ENCODE results near the gene SLC24A3. TPM values are rescaled to one million over a fixed set of nuclear protein-coding genes. Genes with fewer than 3 reads are reported as not detected.

SLC24A3 gene
- total and polyA plus RNA-seq, 4 experiments from 2014 or later, result not detected

DNA sequence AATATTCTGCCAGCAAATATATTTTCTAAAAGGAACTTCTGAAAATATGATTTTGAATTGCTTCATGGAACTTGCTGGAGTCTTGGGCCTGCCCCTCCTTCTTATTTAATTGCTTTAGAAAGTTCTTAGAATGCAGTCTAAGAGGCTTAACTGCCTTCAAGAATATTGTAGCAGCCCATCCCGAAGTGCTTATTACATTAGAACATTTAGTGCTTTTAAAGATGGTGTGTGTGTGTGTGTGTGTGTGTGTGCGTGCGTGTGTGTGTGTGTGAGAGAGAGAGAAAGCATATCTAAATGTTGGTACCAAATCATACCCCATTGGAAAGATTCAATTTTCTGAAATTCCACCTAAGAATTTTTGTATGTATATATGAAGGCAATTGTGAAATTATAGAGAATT is 193.5 kb downstream of the SLC24A3 start:
- ChIA-PET POLR2A (ENCODE audit: partially characterized antibody) (no interaction called here), CTCF (ENCODE audit: partially characterized antibody) (no interaction called here)
- Mint-ChIP-seq H3K9me3 (peaks cover 0 to 4% (median 1%) of the 10 kb centered on the region in 8 donors), H3K4me1 (no peaks in the 10 kb centered on the region), H3K4me3 (no peak overlapping the region), H3K27me3 (no peaks in the 10 kb centered on the region), H3K27ac (no peak overlapping the region), H3K36me3 (no peaks in the 10 kb centered on the region)
- H3K9me3 ChIP-seq (ENCODE audit: control insufficient read depth in 1 of 2, low read length in 2 of 2), result no peaks in the 10 kb centered on the region
- H3K27ac ChIP-seq (ENCODE audit: low read depth, low read length), result no peak overlapping the region
- H3K4me3 ChIP-seq (ENCODE audit: low read length in 2 of 2), result no peak overlapping the region
- intact Hi-C loops (cut with micrococcal nuclease), result no loop called here
- no peak for DNase-seq
- H3K4me1 ChIP-seq (ENCODE audit: insufficient read depth, low read length), result no peaks in the 10 kb centered on the region
- H3K36me3 ChIP-seq (ENCODE audit: insufficient read depth, low read length), result no peaks in the 10 kb centered on the region
- H3K27me3 ChIP-seq (ENCODE audit: insufficient read depth, low read length), result no peaks in the 10 kb centered on the region

GRCh38 chr20:19406381-19406780 is 193.9 kb downstream of the SLC24A3 start:
- POLR2A ChIA-PET (ENCODE audit: partially characterized antibody), result no interaction called here
- DNase-seq, result no peak
- H3K4me1 Mint-ChIP-seq, result no peaks in the 10 kb centered on the region
- no peak overlapping the region for H3K4me3 Mint-ChIP-seq
- H3K4me3 ChIP-seq (ENCODE audit: low read length in 2 of 2), result no peak overlapping the region
- H3K9me3 ChIP-seq (ENCODE audit: control insufficient read depth in 1 of 2, low read length in 2 of 2), result no peaks in the 10 kb centered on the region
- no peaks in the 10 kb centered on the region for H3K27me3 Mint-ChIP-seq
- intact Hi-C loops (cut with micrococcal nuclease), result no loop called here
- H3K27ac Mint-ChIP-seq, result no peak overlapping the region
- H3K9me3 Mint-ChIP-seq, result peaks cover 0 to 4% (median 1%) of the 10 kb centered on the region in 8 donors
- CTCF ChIA-PET (ENCODE audit: partially characterized antibody), result no interaction called here
- H3K4me1 ChIP-seq (ENCODE audit: insufficient read depth, low read length), result no peaks in the 10 kb centered on the region
- H3K36me3 ChIP-seq (ENCODE audit: insufficient read depth, low read length), result no peaks in the 10 kb centered on the region
- no peaks in the 10 kb centered on the region for H3K27me3 ChIP-seq (ENCODE audit: insufficient read depth, low read length)
- H3K27ac ChIP-seq (ENCODE audit: low read depth, low read length), result no peak overlapping the region
- no peaks in the 10 kb centered on the region for H3K36me3 Mint-ChIP-seq

DNA sequence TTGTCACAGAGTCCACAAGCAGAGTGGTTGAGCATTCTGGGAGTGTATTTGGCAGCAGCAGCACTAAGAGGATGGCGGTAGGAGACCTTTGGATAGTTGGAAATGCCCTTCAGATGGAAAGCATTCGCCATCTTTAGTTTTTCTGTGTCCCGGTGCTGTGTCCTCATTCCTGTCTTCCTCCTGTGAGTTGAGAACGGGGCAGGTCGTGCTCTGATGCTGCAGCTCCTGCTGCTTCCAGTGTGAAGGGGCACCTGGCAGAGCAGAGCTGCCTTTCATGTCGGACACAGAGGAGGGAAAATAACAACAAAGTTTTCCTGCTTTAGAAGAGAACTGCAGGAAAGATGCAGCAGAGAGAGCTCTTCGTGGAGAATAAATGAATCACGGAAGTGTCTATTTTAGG is 194.8 kb downstream of the SLC24A3 start:
- ChIA-PET POLR2A (ENCODE audit: partially characterized antibody) (no interaction called here), CTCF (ENCODE audit: partially characterized antibody) (no interaction called here)
- Mint-ChIP-seq H3K36me3 (no peaks in the 10 kb centered on the region), H3K4me3 (no peak overlapping the region), H3K27me3 (no peaks in the 10 kb centered on the region), H3K4me1 (no peaks in the 10 kb centered on the region), H3K27ac (no peak overlapping the region), H3K9me3 (peaks cover 0 to 4% (median 1%) of the 10 kb centered on the region in 8 donors)
- no peak overlapping the region for H3K4me3 ChIP-seq (ENCODE audit: low read length in 2 of 2)
- no peaks in the 10 kb centered on the region for H3K36me3 ChIP-seq (ENCODE audit: insufficient read depth, low read length)
- H3K27me3 ChIP-seq (ENCODE audit: insufficient read depth, low read length), result no peaks in the 10 kb centered on the region
- no peak overlapping the region for H3K27ac ChIP-seq (ENCODE audit: low read depth, low read length)
- DNase-seq, result no peak
- H3K4me1 ChIP-seq (ENCODE audit: insufficient read depth, low read length), result no peaks in the 10 kb centered on the region
- intact Hi-C loops (cut with micrococcal nuclease), result no loop called here
- H3K9me3 ChIP-seq (ENCODE audit: control insufficient read depth in 1 of 2, low read length in 2 of 2), result no peaks in the 10 kb centered on the region

DNA sequence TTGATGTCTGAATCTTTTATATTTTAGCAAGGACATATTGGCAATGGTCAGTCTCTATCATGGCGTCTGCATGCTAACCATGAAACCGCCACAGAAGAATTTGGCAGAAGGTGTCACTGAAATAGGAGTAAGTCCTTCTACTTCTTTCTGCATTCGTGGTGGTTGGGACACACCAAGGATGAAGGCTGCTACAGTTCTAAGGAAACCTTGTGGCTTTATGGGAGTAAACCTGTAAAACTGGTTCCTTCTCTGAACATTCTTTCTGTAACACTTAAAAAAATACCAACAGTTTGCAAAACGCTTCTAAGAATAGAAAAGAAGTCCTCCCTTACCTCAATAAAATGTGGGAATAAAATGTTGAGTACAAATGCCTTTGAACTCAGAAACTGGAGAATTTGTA is 195.3 kb downstream of the SLC24A3 start:
- CTCF ChIA-PET (ENCODE audit: partially characterized antibody), result no interaction called here
- Mint-ChIP-seq H3K9me3 (peaks cover 0 to 4% (median 0%) of the 10 kb centered on the region in 8 donors), H3K36me3 (no peaks in the 10 kb centered on the region), H3K4me3 (no peak overlapping the region), H3K27ac (no peak overlapping the region), H3K27me3 (no peaks in the 10 kb centered on the region), H3K4me1 (no peaks in the 10 kb centered on the region)
- DNase-seq, result no peak
- Histone ChIP-seq H3K27ac (ENCODE audit: low read depth, low read length) (no peak overlapping the region), H3K4me1 (ENCODE audit: insufficient read depth, low read length) (no peaks in the 10 kb centered on the region), H3K9me3 (ENCODE audit: control insufficient read depth in 1 of 2, low read length in 2 of 2) (no peaks in the 10 kb centered on the region), H3K4me3 (ENCODE audit: low read length in 2 of 2) (no peak overlapping the region), H3K36me3 (ENCODE audit: insufficient read depth, low read length) (no peaks in the 10 kb centered on the region), H3K27me3 (ENCODE audit: insufficient read depth, low read length) (no peaks in the 10 kb centered on the region)
- POLR2A ChIA-PET (ENCODE audit: partially characterized antibody), result no interaction called here
- intact Hi-C loops (cut with micrococcal nuclease), result no loop called here

DNA sequence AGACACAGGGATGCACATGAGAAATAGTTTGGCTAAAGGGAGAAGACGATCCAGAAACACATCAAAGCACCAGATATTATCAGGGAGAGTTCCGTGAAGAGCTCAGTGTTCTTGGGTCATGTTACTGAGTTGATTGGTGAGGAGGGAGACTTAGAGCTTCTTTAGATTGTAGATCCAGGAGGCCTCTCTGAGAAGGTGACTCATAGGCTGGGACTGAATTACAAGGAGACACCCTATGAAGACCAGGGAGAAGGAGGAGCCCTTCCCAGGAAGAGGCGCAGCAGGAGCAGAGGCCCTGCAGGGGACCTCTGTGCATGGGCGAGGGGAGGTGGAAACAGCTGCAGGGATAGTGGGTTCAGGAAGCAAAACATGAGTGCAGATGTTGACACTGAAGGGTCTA is 196.5 kb downstream of the SLC24A3 start:
- Mint-ChIP-seq H3K4me3 (no peak overlapping the region), H3K36me3 (no peaks in the 10 kb centered on the region)
- intact Hi-C loops (cut with micrococcal nuclease), result no loop called here

DNA sequence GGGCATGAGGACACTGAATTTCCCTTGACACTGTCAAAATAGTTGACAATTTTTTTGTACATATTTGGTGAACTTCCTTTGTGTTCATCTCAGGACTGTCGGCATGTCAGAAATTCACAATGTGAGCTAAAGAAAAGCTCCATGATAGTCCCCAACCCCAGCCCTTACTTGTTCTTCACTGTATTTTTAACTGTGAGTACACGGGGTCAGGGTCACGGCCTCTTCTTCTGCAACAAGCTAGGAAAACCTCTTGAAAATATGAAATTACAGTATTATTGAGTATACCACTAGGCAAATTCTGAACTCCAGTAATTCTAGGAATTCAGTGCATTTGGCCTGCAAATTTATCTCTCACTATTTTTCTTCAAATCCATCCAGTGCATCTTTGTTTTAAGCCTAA is 199.4 kb downstream of the SLC24A3 start:
- Histone ChIP-seq H3K27ac (ENCODE audit: low read depth, low read length) (no peak overlapping the region), H3K27me3 (ENCODE audit: insufficient read depth, low read length) (no peaks in the 10 kb centered on the region), H3K36me3 (ENCODE audit: insufficient read depth, low read length) (no peaks in the 10 kb centered on the region), H3K4me1 (ENCODE audit: insufficient read depth, low read length) (no peaks in the 10 kb centered on the region), H3K4me3 (ENCODE audit: low read length in 2 of 2) (no peak overlapping the region), H3K9me3 (ENCODE audit: control insufficient read depth in 1 of 2, low read length in 2 of 2) (no peaks in the 10 kb centered on the region)
- ChIA-PET CTCF (ENCODE audit: partially characterized antibody) (no interaction called here), POLR2A (ENCODE audit: partially characterized antibody) (no interaction called here)
- Mint-ChIP-seq H3K27ac (no peak overlapping the region), H3K36me3 (no peaks in the 10 kb centered on the region), H3K27me3 (no peaks in the 10 kb centered on the region), H3K9me3 (peaks cover 0 to 4% (median 0%) of the 10 kb centered on the region in 8 donors), H3K4me3 (no peak overlapping the region), H3K4me1 (no peaks in the 10 kb centered on the region)
- no peak for DNase-seq
- intact Hi-C loops (cut with micrococcal nuclease), result no loop called here

More for the DNA sequence above, 196.5 kb downstream of the SLC24A3 start:
- Histone ChIP-seq H3K27me3 (ENCODE audit: insufficient read depth, low read length) (no peaks in the 10 kb centered on the region), H3K27ac (ENCODE audit: low read depth, low read length) (no peak overlapping the region), H3K36me3 (ENCODE audit: insufficient read depth, low read length) (no peaks in the 10 kb centered on the region), H3K4me1 (ENCODE audit: insufficient read depth, low read length) (no peaks in the 10 kb centered on the region), H3K9me3 (ENCODE audit: control insufficient read depth in 1 of 2, low read length in 2 of 2) (no peaks in the 10 kb centered on the region), H3K4me3 (ENCODE audit: low read length in 2 of 2) (no peak overlapping the region)
- POLR2A ChIA-PET (ENCODE audit: partially characterized antibody), result no interaction called here
- no peak for DNase-seq
- peaks cover 0 to 4% (median 0%) of the 10 kb centered on the region in 8 donors for H3K9me3 Mint-ChIP-seq
- no peaks in the 10 kb centered on the region for H3K27me3 Mint-ChIP-seq
- H3K27ac Mint-ChIP-seq, result no peak overlapping the region
- no peaks in the 10 kb centered on the region for H3K4me1 Mint-ChIP-seq
- CTCF ChIA-PET (ENCODE audit: partially characterized antibody), result no interaction called here

DNA sequence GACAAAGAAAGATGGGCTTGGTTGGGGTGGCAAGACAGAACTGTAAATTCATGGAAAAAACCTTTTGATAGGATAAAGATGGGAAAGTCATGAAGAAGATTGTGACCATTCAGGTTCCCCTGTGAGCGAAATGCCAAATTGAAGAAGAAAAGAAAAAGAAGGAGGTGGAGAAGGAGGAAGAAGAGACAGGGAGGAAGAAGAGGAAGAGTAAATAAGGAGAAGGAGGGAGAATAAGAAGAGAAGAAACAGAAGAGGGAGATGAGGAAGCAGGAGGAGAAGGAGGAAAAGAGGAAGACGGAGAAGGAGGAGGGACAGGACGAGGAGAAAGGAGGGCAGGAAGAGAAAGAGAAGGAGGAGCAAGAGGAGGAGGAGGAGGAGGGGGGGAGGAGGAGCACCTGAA is 199.8 kb downstream of the SLC24A3 start:
- no peak for DNase-seq
- H3K9me3 Mint-ChIP-seq, result peaks cover 0 to 4% (median under 1%) of the 10 kb centered on the region in 8 donors
- Histone ChIP-seq H3K27ac (ENCODE audit: low read depth, low read length) (no peak overlapping the region), H3K27me3 (ENCODE audit: insufficient read depth, low read length) (no peaks in the 10 kb centered on the region), H3K36me3 (ENCODE audit: insufficient read depth, low read length) (no peaks in the 10 kb centered on the region), H3K4me3 (ENCODE audit: low read length in 2 of 2) (no peak overlapping the region), H3K9me3 (ENCODE audit: control insufficient read depth in 1 of 2, low read length in 2 of 2) (no peaks in the 10 kb centered on the region), H3K4me1 (ENCODE audit: insufficient read depth, low read length) (no peaks in the 10 kb centered on the region)
- no peaks in the 10 kb centered on the region for H3K36me3 Mint-ChIP-seq
- H3K27me3 Mint-ChIP-seq, result no peaks in the 10 kb centered on the region
- ChIA-PET CTCF (ENCODE audit: partially characterized antibody) (no interaction called here), POLR2A (ENCODE audit: partially characterized antibody) (no interaction called here)
- peak overlapping the region in 1 of 8 donors; percentile 45 for H3K4me3 Mint-ChIP-seq
- no peaks in the 10 kb centered on the region for H3K4me1 Mint-ChIP-seq
- no peak overlapping the region for H3K27ac Mint-ChIP-seq
- intact Hi-C loops (cut with micrococcal nuclease), result no loop called here

GRCh38 chr20:19414600-19414999 is 202.2 kb downstream of the SLC24A3 start:
- no peaks in the 10 kb centered on the region for H3K27me3 Mint-ChIP-seq
- ChIA-PET POLR2A (ENCODE audit: partially characterized antibody) (no interaction called here), CTCF (ENCODE audit: partially characterized antibody) (no interaction called here)
- H3K4me1 Mint-ChIP-seq, result no peaks in the 10 kb centered on the region
- no peak overlapping the region for H3K27ac Mint-ChIP-seq
- intact Hi-C loops (cut with micrococcal nuclease), result no loop called here
- DNase-seq, result no peak
- H3K36me3 ChIP-seq (ENCODE audit: insufficient read depth, low read length), result no peaks in the 10 kb centered on the region
- peaks cover 0 to 6% (median 3%) of the 10 kb centered on the region in 8 donors for H3K9me3 Mint-ChIP-seq
- H3K4me1 ChIP-seq (ENCODE audit: insufficient read depth, low read length), result no peaks in the 10 kb centered on the region
- H3K4me3 ChIP-seq (ENCODE audit: low read length in 2 of 2), result no peak overlapping the region
- H3K4me3 Mint-ChIP-seq, result no peak overlapping the region
- no peaks in the 10 kb centered on the region for H3K27me3 ChIP-seq (ENCODE audit: insufficient read depth, low read length)
- no peak overlapping the region for H3K27ac ChIP-seq (ENCODE audit: low read depth, low read length)
- H3K36me3 Mint-ChIP-seq, result no peaks in the 10 kb centered on the region
- H3K9me3 ChIP-seq (ENCODE audit: control insufficient read depth in 1 of 2, low read length in 2 of 2), result no peaks in the 10 kb centered on the region

All from CD4-positive, alpha-beta memory T cell (primary cell).